Measurements from ENCODE around the gene PHKG2.

DNA sequence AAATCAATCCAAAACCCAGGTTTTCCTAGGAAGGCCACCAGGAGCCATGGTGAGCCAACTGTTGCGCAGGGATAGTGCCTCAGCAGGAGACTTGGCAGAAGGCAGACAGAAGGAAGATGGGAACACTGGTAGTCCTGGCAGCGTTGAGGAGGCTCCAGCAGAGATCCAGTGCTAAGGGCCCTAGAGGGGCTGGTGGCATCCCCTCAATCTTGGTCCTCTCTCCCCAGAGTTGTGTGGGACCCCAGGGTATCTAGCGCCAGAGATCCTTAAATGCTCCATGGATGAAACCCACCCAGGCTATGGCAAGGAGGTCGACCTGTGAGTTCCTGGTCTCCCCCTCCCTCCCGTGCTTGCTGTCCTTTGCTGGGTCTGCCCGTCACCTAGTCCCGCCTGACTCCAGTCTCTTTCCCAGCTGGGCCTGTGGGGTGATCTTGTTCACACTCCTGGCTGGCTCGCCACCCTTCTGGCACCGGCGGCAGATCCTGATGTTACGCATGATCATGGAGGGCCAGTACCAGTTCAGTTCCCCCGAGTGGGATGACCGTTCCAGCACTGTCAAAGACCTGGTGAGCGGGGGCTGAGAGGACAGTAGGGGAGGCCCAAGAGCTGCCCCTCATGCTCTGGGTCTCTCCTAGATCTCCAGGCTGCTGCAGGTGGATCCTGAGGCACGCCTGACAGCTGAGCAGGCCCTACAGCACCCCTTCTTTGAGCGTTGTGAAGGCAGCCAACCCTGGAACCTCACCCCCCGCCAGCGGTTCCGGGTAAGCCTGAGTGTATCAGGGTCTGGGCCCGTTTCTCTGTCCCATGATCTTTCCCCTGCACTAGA lies 7.9 kb downstream of the PHKG2 start:
- no peak for TF ChIP-seq EP300 (IDR thresholded peaks at IDR 0.05)
- TF ChIP-seq, protein P1, sequence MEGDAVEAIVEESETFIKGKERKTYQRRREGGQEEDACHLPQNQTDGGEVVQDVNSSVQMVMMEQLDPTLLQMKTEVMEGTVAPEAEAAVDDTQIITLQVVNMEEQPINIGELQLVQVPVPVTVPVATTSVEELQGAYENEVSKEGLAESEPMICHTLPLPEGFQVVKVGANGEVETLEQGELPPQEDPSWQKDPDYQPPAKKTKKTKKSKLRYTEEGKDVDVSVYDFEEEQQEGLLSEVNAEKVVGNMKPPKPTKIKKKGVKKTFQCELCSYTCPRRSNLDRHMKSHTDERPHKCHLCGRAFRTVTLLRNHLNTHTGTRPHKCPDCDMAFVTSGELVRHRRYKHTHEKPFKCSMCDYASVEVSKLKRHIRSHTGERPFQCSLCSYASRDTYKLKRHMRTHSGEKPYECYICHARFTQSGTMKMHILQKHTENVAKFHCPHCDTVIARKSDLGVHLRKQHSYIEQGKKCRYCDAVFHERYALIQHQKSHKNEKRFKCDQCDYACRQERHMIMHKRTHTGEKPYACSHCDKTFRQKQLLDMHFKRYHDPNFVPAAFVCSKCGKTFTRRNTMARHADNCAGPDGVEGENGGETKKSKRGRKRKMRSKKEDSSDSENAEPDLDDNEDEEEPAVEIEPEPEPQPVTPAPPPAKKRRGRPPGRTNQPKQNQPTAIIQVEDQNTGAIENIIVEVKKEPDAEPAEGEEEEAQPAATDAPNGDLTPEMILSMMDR (IDR thresholded peaks at IDR 0.05): no peak
